ENCODE results near the gene PPM1D. TPM values are rescaled to one million over a fixed set of nuclear protein-coding genes. Genes with fewer than 3 reads are reported as not detected.

The PPM1D gene
- total RNA-seq, 1 donor from 2014 or later = 28.7 TPM

DNA sequence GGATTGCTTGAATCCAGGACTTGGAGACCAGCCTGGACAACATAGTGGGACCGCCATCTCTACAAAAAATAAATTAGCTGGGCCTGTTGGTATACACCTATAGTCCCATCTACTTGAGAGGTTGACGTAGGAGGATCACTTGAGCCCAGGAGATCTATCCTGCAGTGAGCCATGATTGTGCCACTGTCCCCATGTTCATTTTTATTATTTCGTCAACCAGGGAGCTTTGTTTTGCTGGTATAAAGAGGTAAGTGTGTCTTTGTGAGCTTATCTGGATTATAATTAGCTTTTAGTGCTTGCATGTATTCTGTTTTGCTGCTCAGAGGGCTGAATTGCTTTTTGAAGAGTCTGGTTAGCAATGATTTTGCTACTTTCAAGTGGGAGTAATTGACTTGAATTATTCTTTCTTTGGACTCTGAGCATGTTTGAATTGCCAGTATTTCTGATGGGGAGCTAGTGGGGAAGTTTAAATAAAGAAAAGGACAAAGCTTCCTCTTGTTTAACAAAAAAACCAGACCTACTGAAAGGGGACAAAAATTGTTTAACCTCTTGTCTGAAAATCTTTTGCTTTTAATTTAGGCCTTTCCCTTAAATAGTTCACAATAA, 46.0 kb downstream of the PPM1D start:
- DNase-seq (ENCODE audit: low read depth) (no peak), FAIRE-seq (no peak)
- Histone ChIP-seq H3K9ac (ENCODE audit: low read length) (no peak overlapping the region), H3K9me3 (ENCODE audit: insufficient read depth, low read depth, low read length) (no peaks in the 10 kb centered on the region), H3K4me2 (ENCODE audit: low read length) (no peak overlapping the region), H3K4me3 (ENCODE audit: insufficient read depth, low read depth, low read length) (no peak overlapping the region), H3K27me3 (ENCODE audit: insufficient read depth, low read length) (no peaks in the 10 kb centered on the region), H3K27ac (ENCODE audit: low read depth, low read length) (no peak overlapping the region), H3K79me2 (ENCODE audit: insufficient read depth, low read length) (peaks cover 35% of the 10 kb centered on the region), H3K36me3 (ENCODE audit: insufficient read depth, low read length) (peaks cover 10% of the 10 kb centered on the region), H2AFZ (ENCODE audit: low read depth, low read length) (no peak overlapping the region), H3K4me1 (ENCODE audit: insufficient read depth, low read length) (peaks cover 7% of the 10 kb centered on the region), H4K20me1 (ENCODE audit: insufficient read depth, low read length) (peaks cover 32% of the 10 kb centered on the region)
- H3K4me3 Mint-ChIP-seq (ENCODE audit: unreplicated experiment) = no peak overlapping the region
- TF ChIP-seq EZH2 (IDR thresholded peaks at IDR 0.05; ENCODE audit: insufficient read depth, low read length) = no peak
- TF ChIP-seq, protein P1, sequence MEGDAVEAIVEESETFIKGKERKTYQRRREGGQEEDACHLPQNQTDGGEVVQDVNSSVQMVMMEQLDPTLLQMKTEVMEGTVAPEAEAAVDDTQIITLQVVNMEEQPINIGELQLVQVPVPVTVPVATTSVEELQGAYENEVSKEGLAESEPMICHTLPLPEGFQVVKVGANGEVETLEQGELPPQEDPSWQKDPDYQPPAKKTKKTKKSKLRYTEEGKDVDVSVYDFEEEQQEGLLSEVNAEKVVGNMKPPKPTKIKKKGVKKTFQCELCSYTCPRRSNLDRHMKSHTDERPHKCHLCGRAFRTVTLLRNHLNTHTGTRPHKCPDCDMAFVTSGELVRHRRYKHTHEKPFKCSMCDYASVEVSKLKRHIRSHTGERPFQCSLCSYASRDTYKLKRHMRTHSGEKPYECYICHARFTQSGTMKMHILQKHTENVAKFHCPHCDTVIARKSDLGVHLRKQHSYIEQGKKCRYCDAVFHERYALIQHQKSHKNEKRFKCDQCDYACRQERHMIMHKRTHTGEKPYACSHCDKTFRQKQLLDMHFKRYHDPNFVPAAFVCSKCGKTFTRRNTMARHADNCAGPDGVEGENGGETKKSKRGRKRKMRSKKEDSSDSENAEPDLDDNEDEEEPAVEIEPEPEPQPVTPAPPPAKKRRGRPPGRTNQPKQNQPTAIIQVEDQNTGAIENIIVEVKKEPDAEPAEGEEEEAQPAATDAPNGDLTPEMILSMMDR (IDR thresholded peaks at IDR 0.05; ENCODE audit: insufficient read depth, low read depth, low read length) = no peak
- no peaks in the 10 kb centered on the region for H3K9me3 Mint-ChIP-seq (ENCODE audit: unreplicated experiment)
- peaks cover 16% of the 10 kb centered on the region for H3K36me3 Mint-ChIP-seq (ENCODE audit: low read depth, unreplicated experiment)
- no peaks in the 10 kb centered on the region for H3K27me3 Mint-ChIP-seq (ENCODE audit: low read depth, unreplicated experiment)
- no peak overlapping the region for H3K27ac Mint-ChIP-seq (ENCODE audit: unreplicated experiment)
- peaks cover 3% of the 10 kb centered on the region for H3K4me1 Mint-ChIP-seq (ENCODE audit: low read depth, unreplicated experiment)

- no peak for FAIRE-seq
- no peak overlapping the region for H2AFZ ChIP-seq (ENCODE audit: low read depth, low read length)
- no peak for DNase-seq (ENCODE audit: low read depth)
- H3K9me3 ChIP-seq (ENCODE audit: insufficient read depth, low read depth, low read length) = no peaks in the 10 kb centered on the region
- H3K36me3 ChIP-seq (ENCODE audit: insufficient read depth, low read length) = peaks cover 10% of the 10 kb centered on the region
- TF ChIP-seq, protein P1 (IDR thresholded peaks at IDR 0.05; ENCODE audit: insufficient read depth, low read depth, low read length) = no peak
- no peak for TF ChIP-seq EZH2 (IDR thresholded peaks at IDR 0.05; ENCODE audit: insufficient read depth, low read length)
- H3K4me1 ChIP-seq (ENCODE audit: insufficient read depth, low read length) = peaks cover 6% of the 10 kb centered on the region
- Mint-ChIP-seq H3K27me3 (ENCODE audit: low read depth, unreplicated experiment) (no peaks in the 10 kb centered on the region), H3K4me1 (ENCODE audit: low read depth, unreplicated experiment) (no peaks in the 10 kb centered on the region), H3K36me3 (ENCODE audit: low read depth, unreplicated experiment) (peaks cover 17% of the 10 kb centered on the region), H3K27ac (ENCODE audit: unreplicated experiment) (no peak overlapping the region), H3K4me3 (ENCODE audit: unreplicated experiment) (no peak overlapping the region), H3K9me3 (ENCODE audit: unreplicated experiment) (no peaks in the 10 kb centered on the region)
- no peak overlapping the region for H3K27ac ChIP-seq (ENCODE audit: low read depth, low read length)
- no peak overlapping the region for H3K9ac ChIP-seq (ENCODE audit: low read length)
- H3K4me3 ChIP-seq (ENCODE audit: insufficient read depth, low read depth, low read length) = no peak overlapping the region
- H4K20me1 ChIP-seq (ENCODE audit: insufficient read depth, low read length) = peaks cover 25% of the 10 kb centered on the region
- peaks cover 35% of the 10 kb centered on the region for H3K79me2 ChIP-seq (ENCODE audit: insufficient read depth, low read length)
- no peaks in the 10 kb centered on the region for H3K27me3 ChIP-seq (ENCODE audit: insufficient read depth, low read length)
- H3K4me2 ChIP-seq (ENCODE audit: low read length) = no peak overlapping the region
These were observed 46.7 kb downstream of the PPM1D start for GRCh38 chr17:60646701-60647100.

- TF ChIP-seq, protein P1 (IDR thresholded peaks at IDR 0.05; ENCODE audit: insufficient read depth, low read depth, low read length) = no peak
- no peak for TF ChIP-seq EZH2 (IDR thresholded peaks at IDR 0.05; ENCODE audit: insufficient read depth, low read length)
- peaks cover 10% of the 10 kb centered on the region for H3K36me3 ChIP-seq (ENCODE audit: insufficient read depth, low read length)
These were observed 47.7 kb downstream of the PPM1D start for GRCh38 chr17:60647705-60648104.

More at GRCh38 chr17:60647705-60648104, 47.7 kb downstream of the PPM1D start:
- no peaks in the 10 kb centered on the region for H3K9me3 ChIP-seq (ENCODE audit: insufficient read depth, low read depth, low read length)
- Mint-ChIP-seq H3K4me3 (ENCODE audit: unreplicated experiment) (no peak overlapping the region), H3K27me3 (ENCODE audit: low read depth, unreplicated experiment) (no peaks in the 10 kb centered on the region), H3K36me3 (ENCODE audit: low read depth, unreplicated experiment) (peaks cover 18% of the 10 kb centered on the region), H3K9me3 (ENCODE audit: unreplicated experiment) (no peaks in the 10 kb centered on the region), H3K27ac (ENCODE audit: unreplicated experiment) (no peak overlapping the region), H3K4me1 (ENCODE audit: low read depth, unreplicated experiment) (peaks cover under 1% of the 10 kb centered on the region)
- no peaks in the 10 kb centered on the region for H3K4me1 ChIP-seq (ENCODE audit: insufficient read depth, low read length)
- no peak for FAIRE-seq
- H3K27ac ChIP-seq (ENCODE audit: low read depth, low read length) = no peak overlapping the region
- H4K20me1 ChIP-seq (ENCODE audit: insufficient read depth, low read length) = peaks cover 26% of the 10 kb centered on the region
- no peak overlapping the region for H3K9ac ChIP-seq (ENCODE audit: low read length)
- H3K4me2 ChIP-seq (ENCODE audit: low read length) = no peak overlapping the region
- H3K79me2 ChIP-seq (ENCODE audit: insufficient read depth, low read length) = peaks cover 37% of the 10 kb centered on the region
- no peaks in the 10 kb centered on the region for H3K27me3 ChIP-seq (ENCODE audit: insufficient read depth, low read length)
- no peak overlapping the region for H2AFZ ChIP-seq (ENCODE audit: low read depth, low read length)
- DNase-seq (ENCODE audit: low read depth) = no peak
- no peak overlapping the region for H3K4me3 ChIP-seq (ENCODE audit: insufficient read depth, low read depth, low read length)
